Smooth muscle cell of the brain vasculature (primary cell): ENCODE results near the gene MAN1A1.

ENCODE experiments used
- DNase-seq: peaks from one replicate; pipeline ENCODE4 v3.0.0-alpha.2; 2012; ENCODE audit warnings: low read depth, low spot score

MAN1A1 gene

GRCh38 chr6:119234457-119234856, 115.1 kb downstream of the MAN1A1 start:
- DNase-seq: no peak

GRCh38 chr6:119233312-119233984, 116.1 kb downstream of the MAN1A1 start:
- DNase-seq: no peak

GRCh38 chr6:119231394-119231793, 118.2 kb downstream of the MAN1A1 start:
- no peak for DNase-seq

- no peak for DNase-seq
Measured at GRCh38 chr6:119230160-119230559, 119.4 kb downstream of the MAN1A1 start.

GRCh38 chr6:119227377-119227776, 122.2 kb downstream of the MAN1A1 start:
- no peak for DNase-seq

GRCh38 chr6:119226089-119226488, 123.5 kb downstream of the MAN1A1 start:
- DNase-seq: no peak

GRCh38 chr6:119224095-119224701, 125.4 kb downstream of the MAN1A1 start:
- DNase-seq: no peak

- DNase-seq: no peak
Measured at GRCh38 chr6:119220452-119220851, 129.1 kb downstream of the MAN1A1 start.

- no peak for DNase-seq
Measured at GRCh38 chr6:119218548-119218947, 131.0 kb downstream of the MAN1A1 start.

GRCh38 chr6:119215885-119216590, 133.5 kb downstream of the MAN1A1 start:
- no peak for DNase-seq

- DNase-seq: no peak
Measured at GRCh38 chr6:119215309-119215708, 134.3 kb downstream of the MAN1A1 start.

- DNase-seq: no peak
Measured at GRCh38 chr6:119210596-119210995, 139.0 kb downstream of the MAN1A1 start.

- no peak for DNase-seq
Measured at GRCh38 chr6:119209452-119210205, 139.9 kb downstream of the MAN1A1 start.

GRCh38 chr6:119207971-119208725, 141.4 kb downstream of the MAN1A1 start:
- DNase-seq: peak; percentile 15

- DNase-seq: no peak
Measured at GRCh38 chr6:119207327-119207726, 142.2 kb downstream of the MAN1A1 start.

GRCh38 chr6:119205911-119206618, 143.5 kb downstream of the MAN1A1 start:
- no peak for DNase-seq

- DNase-seq: no peak
Measured at GRCh38 chr6:119204719-119205118, 144.8 kb downstream of the MAN1A1 start.

- DNase-seq: no peak
Measured at GRCh38 chr6:119201480-119201879, 148.1 kb downstream of the MAN1A1 start.

- no peak for DNase-seq
Measured at GRCh38 chr6:119200512-119201175, 148.9 kb downstream of the MAN1A1 start.

- no peak for DNase-seq
Measured at GRCh38 chr6:119197271-119197670, 152.3 kb downstream of the MAN1A1 start.
